WI38 (cell line): ENCODE results near the gene FIGNL2.

Source experiments
- H3K4me3 ChIP-seq: 2 replicates; pipeline ENCODE4 v1.5.1; 2011; ENCODE audit warnings: low read depth, mild to moderate bottlenecking, control low read depth, low read length
- CTCF ChIP-seq: IDR thresholded peaks from 2 replicates; pipeline ENCODE4 v1.5.1; 2012; ENCODE audit warnings: low read depth, mild to moderate bottlenecking, control low read depth, low read length

The FIGNL2 gene

DNA sequence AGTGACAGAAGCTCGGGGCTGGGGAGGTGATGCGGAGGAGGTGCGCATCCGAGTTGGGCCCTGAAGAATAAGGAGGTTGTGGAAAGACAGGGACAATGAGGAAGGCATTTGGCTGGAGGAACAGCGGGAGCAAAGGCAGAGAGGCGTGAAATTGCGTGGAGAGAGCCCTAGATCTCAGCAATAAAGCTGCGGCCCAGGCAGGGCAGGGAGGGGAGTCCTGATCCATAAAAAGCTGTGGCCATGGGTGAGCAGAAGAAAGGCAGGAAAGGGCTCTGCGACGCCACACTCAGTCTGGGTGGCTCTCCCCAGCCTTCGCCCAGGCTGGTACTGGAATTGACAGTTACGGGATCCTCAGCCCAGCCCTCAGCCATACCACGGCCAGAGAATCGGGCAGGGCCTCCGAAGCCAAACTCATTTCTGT is 2.2 kb downstream of the FIGNL2 start:
- TF ChIP-seq CTCF, result no peak
- no peak overlapping the region for H3K4me3 ChIP-seq

DNA sequence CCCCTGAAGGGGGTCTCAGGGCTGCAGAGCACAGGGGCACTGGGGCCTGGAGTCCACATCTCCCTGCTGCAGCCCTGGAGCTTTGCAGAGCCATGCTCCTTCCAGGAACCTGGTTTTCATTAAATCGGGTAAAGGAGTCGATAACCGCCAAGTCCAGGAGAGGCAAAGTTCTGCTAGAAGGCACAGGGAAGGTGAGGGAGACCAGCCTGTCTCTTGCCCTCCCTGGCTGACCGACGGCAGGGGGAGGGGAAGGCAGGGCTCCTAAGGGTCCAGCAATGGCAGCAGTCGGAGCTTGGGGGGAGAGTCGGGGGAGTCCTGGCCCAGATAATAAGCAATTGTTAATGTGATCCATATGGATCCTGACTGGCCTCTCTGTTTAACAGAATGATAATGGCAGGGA is 3.0 kb downstream of the FIGNL2 start:
- no peak overlapping the region for H3K4me3 ChIP-seq
- no peak for TF ChIP-seq CTCF

DNA sequence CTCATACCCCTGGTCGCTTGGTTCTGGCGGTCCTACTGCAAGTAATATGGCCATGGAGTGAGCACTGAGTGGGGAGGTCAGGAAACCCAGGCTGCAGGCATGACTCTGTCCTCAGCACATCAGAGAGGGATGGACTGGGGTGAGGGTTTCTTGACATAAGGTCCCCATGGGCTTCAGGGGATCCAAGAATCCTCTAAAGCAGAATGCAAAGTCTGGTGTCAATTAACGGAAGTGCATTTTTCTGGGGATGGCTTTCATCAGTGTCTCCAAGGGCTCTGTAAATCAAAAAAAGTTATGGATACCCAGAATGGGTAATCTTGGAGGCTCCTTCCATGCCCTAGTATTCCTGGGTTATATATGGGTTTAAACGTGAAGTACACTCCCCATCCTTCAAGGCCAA is 3.7 kb downstream of the FIGNL2 start:
- H3K4me3 ChIP-seq, result no peak overlapping the region
- TF ChIP-seq CTCF, result no peak

GRCh38 chr12:51841727-51842126 is 6.8 kb downstream of the FIGNL2 start:
- H3K4me3 ChIP-seq, result no peak overlapping the region
- TF ChIP-seq CTCF, result no peak

GRCh38 chr12:51840966-51841365 is 7.6 kb downstream of the FIGNL2 start:
- no peak for TF ChIP-seq CTCF

GRCh38 chr12:51839310-51839947 is 9.1 kb downstream of the FIGNL2 start:
- no peak for TF ChIP-seq CTCF
- H3K4me3 ChIP-seq, result no peak overlapping the region

More at GRCh38 chr12:51840966-51841365, 7.6 kb downstream of the FIGNL2 start:
- no peak overlapping the region for H3K4me3 ChIP-seq

- H3K4me3 ChIP-seq, result no peak overlapping the region
- TF ChIP-seq CTCF, result no peak
Measured at GRCh38 chr12:51838762-51839161, 9.8 kb downstream of the FIGNL2 start.
